HCT116 (cell line): ENCODE measurements around the gene PRKN. TPM values are rescaled to one million over a fixed set of nuclear protein-coding genes. Genes with fewer than 3 reads are reported as not detected.

Experiments
- ATAC-seq: fragments of 200-7000 bp; cut with Tn5 transposase; 2 replicates; pipeline ENCODE4 v1.9.1; 2020; ENCODE audit warnings: mild to moderate bottlenecking, moderate library complexity
- BruUV-seq: library from RNA; stranded (reverse); fragments of 400-500 nt; replicated peaks from 2 replicates; lab custom pipeline; 2021; lab: Mats Ljungman, UMichigan
- CTCF ChIA-PET: fragments of 300-600 bp; sonication (Branson Sonifier 250); formaldehyde crosslinking; loops from one replicate; lab custom pipeline; 2021; ENCODE audit warnings: antibody characterized with exemption; lab: Charles Lee
- POLR2A ChIA-PET: fragments of 300-600, 350-600 bp; sonication (Branson Sonifier 250); formaldehyde crosslinking; loops from one replicate; lab custom pipeline; 2021; ENCODE audit warnings: antibody characterized with exemption; lab: Charles Lee
- RAD21 ChIA-PET, 2 experiments: fragments of 300-600 bp; sonication (Branson Sonifier 250); formaldehyde crosslinking; loops; one replicate each; lab custom pipeline; 2023; ENCODE audit warnings: low total read pairs in 2 of 2; ENCODE audit not compliant: uncharacterized antibody in 2 of 2, unreplicated experiment in 2 of 2, low non-redundant PET in 1 of 2; lab: Charles Lee
- DNase-seq: peaks from one replicate; pipeline ENCODE4 v3.0.0-alpha.2; 2010; ENCODE audit warnings: low read depth, low spot score
- H2AFZ ChIP-seq: fragments of 200-600 bp; shearing (Covaris generic), sonication (generic); 2 replicates; pipeline ENCODE4 v1.6.1; 2017; ENCODE audit warnings: low read depth, mixed run types, mixed read lengths, antibody characterized with exemption, low read length; ENCODE audit not compliant: poor library complexity, severe bottlenecking
- H3K27ac ChIP-seq: 2 replicates; pipeline ENCODE4 v1.5.1; 2012; ENCODE audit warnings: low read depth, low read length
- H3K27me3 ChIP-seq: fragments of 200-600 bp; sonication (generic); 2 replicates; pipeline ENCODE4 v1.6.1; 2016; ENCODE audit warnings: mixed run types, low read length, mixed read lengths; ENCODE audit not compliant: insufficient read depth
- H3K36me3 ChIP-seq, 2 experiments: fragments of 200-500 bp in 1 of 2; fragments of 200-600 bp in 1 of 2; sonication (Bioruptor generic) in 1 of 2; sonication (generic) in 1 of 2; 2 replicates each; pipeline versions ENCODE4 v1.5.1 to v1.6.1; 2014 to 2016; ENCODE audit warnings: low read length in 2 of 2, inconsistent platforms in 1 of 2, mixed read lengths in 1 of 2, mixed run types in 1 of 2; ENCODE audit not compliant: insufficient read depth in 2 of 2, control insufficient read depth in 1 of 2
- H3K4me1 ChIP-seq, 2 experiments: fragments of 200-600 bp in 1 of 2; sonication (generic) in 1 of 2; 2 replicates each; pipeline versions ENCODE4 v1.5.1 to v1.6.1; 2012 to 2017; ENCODE audit warnings: low read length in 2 of 2, inconsistent platforms in 1 of 2, mild to moderate bottlenecking in 1 of 2, mixed read lengths in 1 of 2, mixed run types in 1 of 2, moderate library complexity in 1 of 2; ENCODE audit not compliant: insufficient read depth in 2 of 2, control insufficient read depth in 1 of 2
- H3K4me2 ChIP-seq: fragments of 200-600 bp; sonication (generic); 2 replicates; pipeline ENCODE4 v1.6.1; 2017; ENCODE audit warnings: mixed run types, low read length, mixed read lengths
- H3K4me3 ChIP-seq, 2 experiments: fragments of 200-600 bp in 1 of 2; sonication (generic) in 1 of 2; replicated peaks in 1 of 2; 2 replicates each; pipeline ENCODE4 v1.5.1; 2011 to 2016; ENCODE audit warnings: low read length in 2 of 2, control low read depth in 1 of 2, low read depth in 1 of 2, mild to moderate bottlenecking in 1 of 2, mixed read lengths in 1 of 2, mixed run types in 1 of 2
- H3K79me2 ChIP-seq: fragments of 200-600 bp; sonication (generic); 2 replicates; pipeline ENCODE4 v1.6.1; 2017; ENCODE audit warnings: mild to moderate bottlenecking, mixed run types, low read length, moderate library complexity, mixed read lengths; ENCODE audit not compliant: insufficient read depth
- H3K9ac ChIP-seq: fragments of 200-600 bp; sonication (generic); 2 replicates; pipeline ENCODE4 v1.6.1; 2016; ENCODE audit warnings: low read length, mixed read lengths
- H3K9me2 ChIP-seq: fragments of 200-600 bp; sonication (generic), shearing (Covaris generic); 2 replicates; pipeline ENCODE4 v1.6.1; 2017; ENCODE audit warnings: mixed run types, mild to moderate bottlenecking, moderate library complexity; ENCODE audit not compliant: insufficient read depth
- H3K9me3 ChIP-seq, 2 experiments: fragments of 200-500 bp in 1 of 2; fragments of 200-600 bp in 1 of 2; sonication (Bioruptor generic) in 1 of 2; sonication (generic) in 1 of 2; 2 replicates each; pipeline ENCODE4 v1.6.1; 2014 to 2017; ENCODE audit warnings: low read length in 2 of 2, mixed read lengths in 2 of 2, inconsistent platforms in 1 of 2, low read depth in 1 of 2, mild to moderate bottlenecking in 1 of 2, mixed run types in 1 of 2, moderate library complexity in 1 of 2; ENCODE audit not compliant: control insufficient read depth in 1 of 2, insufficient read depth in 1 of 2
- H4K20me1 ChIP-seq: fragments of 200-600 bp; sonication (generic), shearing (Covaris generic); 2 replicates; pipeline ENCODE4 v1.6.1; 2017; ENCODE audit warnings: mixed run types, mild to moderate bottlenecking, moderate library complexity; ENCODE audit not compliant: insufficient read depth
- ATF3 ChIP-seq: IDR thresholded peaks from 2 replicates; pipeline ENCODE4 v1.6.1; 2012
- CTCF ChIP-seq, 3 experiments: fragments of 200-600 bp in 1 of 3; sonication (generic) in 1 of 3; IDR thresholded peaks in 2 of 3; conservative IDR thresholded peaks in 1 of 3; 2 replicates each; pipeline ENCODE4 v1.5.1; 2012 to 2017; ENCODE audit warnings: low read depth in 2 of 3, low read length in 2 of 3, antibody characterized with exemption in 1 of 3, borderline replicate concordance in 1 of 3, control low read depth in 1 of 3, mild to moderate bottlenecking in 1 of 3, mixed read lengths in 1 of 3, mixed run types in 1 of 3, moderate library complexity in 1 of 3; ENCODE audit not compliant: insufficient read depth in 1 of 3
- MAX ChIP-seq: IDR thresholded peaks from 2 replicates; pipeline ENCODE4 v1.6.1; 2012
- POLR2A ChIP-seq: IDR thresholded peaks from 2 replicates; pipeline ENCODE4 v1.7.0; 2011; ENCODE audit warnings: borderline replicate concordance; ENCODE audit not compliant: insufficient read depth, insufficient read length; ENCODE audit errors: extremely low read depth
- SIN3A ChIP-seq: IDR thresholded peaks from 2 replicates; pipeline ENCODE4 v1.6.1; 2012; ENCODE audit warnings: low read depth
- SRF ChIP-seq: IDR thresholded peaks from 2 replicates; pipeline ENCODE4 v1.6.1; 2012; ENCODE audit warnings: low read depth
- YY1 ChIP-seq: IDR thresholded peaks from 2 replicates; pipeline ENCODE4 v1.6.1; 2011; ENCODE audit warnings: low read length, low read depth, moderate library complexity, mild to moderate bottlenecking; ENCODE audit not compliant: insufficient replicate concordance; ENCODE audit errors: extremely low read depth
- ZFX ChIP-seq: fragments of 450-650 bp; IDR thresholded peaks from 2 replicates; pipeline ENCODE4 v1.6.1; 2017
- intact Hi-C: fragments of 100-400 bp; cut with micrococcal nuclease; formaldehyde crosslinking; loops from 2 replicates; pipeline ENCODE4 v1.10.0; 2022
- total RNA-seq: library from RNA; stranded (reverse); gene quantifications from one replicate; pipeline ENCODE4 v1.2.1, GENCODE V29; 2021; ENCODE audit not compliant: unreplicated experiment

The PRKN gene
- total RNA-seq, 1 experiment from 2014 or later = 2.6 TPM

GRCh38 chr6:161403717-161404116, 1323.8 kb downstream of the PRKN start:
- H3K4me2 ChIP-seq = no peak overlapping the region
- H4K20me1 ChIP-seq = no peaks in the 10 kb centered on the region
- H3K9ac ChIP-seq = no peak overlapping the region
- H3K36me3 ChIP-seq = no peaks in the 10 kb centered on the region
- no peaks in the 10 kb centered on the region for H3K79me2 ChIP-seq
- ChIA-PET POLR2A (no interaction called here), CTCF (no interaction called here), RAD21 (no interaction called here)
- H3K27ac ChIP-seq = no peak overlapping the region
- H3K27me3 ChIP-seq = no peaks in the 10 kb centered on the region
- no peaks in the 10 kb centered on the region for H3K9me2 ChIP-seq
- peaks cover 0 to 17% of the 10 kb centered on the region in 2 experiments; a peak in 2 of 4 replicates for H3K4me1 ChIP-seq
- no peak overlapping the region for H3K4me3 ChIP-seq
- DNase-seq (no peak), ATAC-seq (no peak)
- no peaks in the 10 kb centered on the region; a peak in 1 of 4 replicates for H3K9me3 ChIP-seq
- intact Hi-C loops = no loop called here
- no peak for TF ChIP-seq SRF
- TF ChIP-seq YY1 = no peak
- no peak for TF ChIP-seq SIN3A
- no peak for TF ChIP-seq POLR2A
- H2AFZ ChIP-seq = no peak overlapping the region
- BruUV-seq = no TSS peak

GRCh38 chr6:161401587-161402309, 1325.8 kb downstream of the PRKN start:
- Histone ChIP-seq H3K9ac (no peak overlapping the region), H3K27me3 (no peaks in the 10 kb centered on the region), H4K20me1 (no peaks in the 10 kb centered on the region), H3K9me3 (no peaks in the 10 kb centered on the region; a peak in 1 of 4 replicates), H3K27ac (no peak overlapping the region), H3K4me1 (peaks cover 0 to 6% of the 10 kb centered on the region in 2 experiments; a peak in 2 of 4 replicates), H3K9me2 (no peaks in the 10 kb centered on the region), H3K4me2 (no peak overlapping the region), H3K36me3 (no peaks in the 10 kb centered on the region), H3K79me2 (no peaks in the 10 kb centered on the region), H2AFZ (no peak overlapping the region), H3K4me3 (no peak overlapping the region)
- RAD21 ChIA-PET = no interaction called here
- CTCF ChIA-PET = no interaction called here
- intact Hi-C loops = no loop called here
- DNase-seq (no peak), ATAC-seq (no peak)
- no TSS peak for BruUV-seq
- TF ChIP-seq ZFX (no peak), MAX (no peak), POLR2A (no peak), CTCF (IDR thresholded peaks at IDR 0.05 in 2 of 3, conservative IDR thresholded peaks at IDR 0.05 in 1 of 3; ENCODE audit: borderline replicate concordance in 1 of 3, insufficient read depth in 1 of 3, low read depth in 2 of 3, low read length in 2 of 3) (no peak), ATF3 (no peak)
- POLR2A ChIA-PET = no interaction called here
